CD4-positive, alpha-beta T cell treated with Interleukin-4 for 4 hours (primary cell): Measurements from ENCODE around the gene KRT81.
"Not testable (repeated sequence)": the region's sequence is repeated elsewhere in the genome, so short reads cannot be mapped to it uniquely, and the experiment has no call there.

Source experiments
- DNase-seq: peaks from one replicate; pipeline ENCODE4 v3.0.0-alpha.2; 2020

The KRT81 gene

DNA sequence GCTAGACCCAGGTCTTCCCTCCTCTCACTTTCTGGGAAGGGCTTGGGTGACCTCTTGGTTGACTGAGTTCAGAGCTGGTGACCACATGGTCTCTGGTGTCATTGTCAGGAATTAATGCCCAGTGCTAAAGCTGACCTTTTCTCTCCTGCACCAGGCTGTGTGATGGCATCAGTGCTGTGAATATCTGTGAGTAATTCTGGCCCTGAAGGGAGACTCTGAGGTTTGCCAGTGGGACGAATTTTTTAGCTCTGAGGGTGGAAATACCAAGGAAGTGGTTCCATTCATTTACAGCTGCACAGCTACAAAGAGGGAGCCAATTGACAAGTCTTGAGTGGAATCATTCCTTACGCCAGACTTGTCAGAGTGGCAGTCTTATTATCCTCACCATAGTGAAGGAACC, 23.1 kb downstream of the KRT81 start:
- no peak for DNase-seq

DNA sequence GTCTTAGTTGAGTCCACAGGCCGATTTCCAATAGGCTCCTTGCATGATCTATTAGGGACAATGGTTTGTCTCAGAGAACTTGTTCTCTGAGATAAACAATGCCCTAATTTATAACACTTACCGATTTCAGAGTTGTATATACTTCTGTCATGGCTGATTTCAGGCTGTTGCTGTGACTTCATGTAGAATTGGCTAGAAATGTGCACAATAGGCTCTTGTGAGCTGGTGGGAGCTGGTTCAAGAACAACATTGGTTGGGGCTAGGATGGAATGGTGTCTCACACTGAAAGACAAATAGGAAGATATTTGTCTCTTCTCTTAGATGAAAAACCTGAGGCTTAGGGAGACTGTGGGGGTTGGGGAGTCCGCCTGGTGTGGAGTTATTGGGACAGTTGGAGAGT, 23.6 kb downstream of the KRT81 start:
- DNase-seq, result no peak

GRCh38 chr12:52267266-52267665, 24.1 kb downstream of the KRT81 start:
- DNase-seq, result no peak

DNA sequence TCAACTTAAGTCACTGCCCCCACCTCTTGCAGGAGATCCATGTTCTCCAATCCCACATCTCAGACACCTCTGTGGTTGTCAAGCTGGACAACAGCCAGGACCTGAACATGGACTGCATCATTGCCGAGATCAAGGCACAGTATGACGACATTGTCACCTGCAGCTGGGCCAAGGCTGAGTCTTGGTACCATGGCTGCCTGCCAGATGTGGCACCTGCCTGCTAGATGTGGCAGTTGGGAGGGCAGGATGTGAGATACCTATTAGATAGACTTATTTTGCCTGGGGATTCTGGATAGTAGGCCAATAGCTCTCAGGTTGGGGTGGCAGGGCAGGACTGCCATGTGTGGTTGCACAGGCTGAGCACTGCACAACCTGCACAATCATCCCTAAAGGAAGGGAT, 24.8 kb downstream of the KRT81 start:
- DNase-seq, result no peak

GRCh38 chr12:52264435-52264825, 26.9 kb downstream of the KRT81 start:
- DNase-seq, result no peak

- DNase-seq, result no peak
These were observed 27.4 kb downstream of the KRT81 start for GRCh38 chr12:52263761-52264434.

DNA sequence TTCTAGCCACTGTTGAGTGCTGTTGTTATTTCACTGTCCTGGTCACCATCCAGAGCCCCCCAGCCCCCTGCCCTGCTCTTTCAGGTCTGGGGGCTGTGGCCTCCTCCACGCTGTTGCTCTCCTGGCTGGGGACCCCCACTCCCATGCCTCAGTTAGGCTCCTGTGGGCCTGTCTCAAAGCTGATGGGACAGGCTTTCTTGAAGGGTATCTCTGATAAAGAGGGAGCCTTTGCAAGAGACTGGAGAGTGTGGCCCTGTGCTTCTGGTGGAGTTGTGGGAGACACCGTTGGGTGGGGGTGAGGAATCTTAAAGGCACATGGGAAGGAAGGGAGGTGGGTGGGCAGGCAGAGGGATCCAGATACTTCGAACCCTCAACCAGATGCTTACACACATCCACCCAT, 29.0 kb downstream of the KRT81 start:
- DNase-seq, result no peak

DNA sequence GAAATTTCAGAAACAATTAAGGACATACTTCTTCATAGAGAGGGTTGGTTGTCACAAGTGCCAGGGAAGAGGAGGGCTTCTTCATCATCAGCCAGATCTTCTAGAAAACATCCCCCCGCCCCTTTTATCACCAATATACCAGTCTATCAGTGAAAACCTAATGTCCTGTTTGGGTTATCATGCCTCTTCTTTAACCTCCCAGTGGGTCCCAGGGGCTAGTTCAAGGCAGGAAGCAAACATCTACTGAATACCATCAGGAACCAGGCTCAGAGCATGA, 30.2 kb downstream of the KRT81 start:
- DNase-seq, result no peak

DNA sequence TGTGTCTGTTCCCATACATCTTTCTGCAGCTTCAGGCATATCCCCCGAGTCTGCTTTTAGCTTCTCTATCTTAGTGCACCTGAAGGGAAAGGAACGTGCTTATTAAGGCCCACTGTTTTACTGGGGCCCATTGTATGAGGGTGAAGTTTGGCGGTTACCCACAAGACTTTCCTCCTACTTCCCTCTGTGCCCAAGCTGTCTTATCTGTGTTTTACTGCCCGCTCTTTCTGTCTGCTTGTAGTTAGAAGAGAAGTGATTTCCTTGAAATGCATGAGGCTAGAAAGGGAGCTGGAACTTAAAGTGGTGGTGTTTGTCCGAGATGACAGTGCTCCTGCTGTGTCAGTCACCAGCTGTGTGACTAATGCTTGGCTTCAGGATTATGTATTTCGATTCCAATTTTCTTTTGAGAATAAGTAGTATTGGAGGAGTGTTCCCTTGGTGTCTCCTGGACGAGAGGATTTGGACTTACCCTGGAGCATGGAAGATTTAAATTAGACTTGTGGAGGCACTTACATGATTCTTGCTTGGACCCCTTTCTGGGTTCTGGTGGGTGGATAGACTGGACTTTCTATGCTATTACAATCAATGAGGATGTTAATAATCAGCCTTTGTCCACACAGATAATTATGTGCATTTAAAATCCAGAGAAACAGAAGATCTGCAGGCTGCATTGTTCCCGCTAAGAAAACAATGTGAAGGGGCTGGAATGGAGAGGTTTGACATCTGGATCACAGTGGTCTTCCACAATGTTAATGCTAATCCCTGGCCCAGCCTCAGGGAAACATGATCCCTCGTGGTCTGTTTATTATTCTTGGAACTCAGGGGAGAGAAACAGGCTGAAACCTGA, 30.8 kb downstream of the KRT81 start:
- DNase-seq, result no peak

- DNase-seq, result no peak
These were observed 31.6 kb downstream of the KRT81 start for GRCh38 chr12:52259657-52260243.

- no peak for DNase-seq
These were observed 32.9 kb downstream of the KRT81 start for GRCh38 chr12:52258335-52258901.

GRCh38 chr12:52257922-52258321, 33.4 kb downstream of the KRT81 start:
- not testable (repeated sequence) for DNase-seq

- no peak for DNase-seq
These were observed 34.2 kb downstream of the KRT81 start for GRCh38 chr12:52257074-52257551.

GRCh38 chr12:52256584-52256935, 34.8 kb downstream of the KRT81 start:
- no peak for DNase-seq

GRCh38 chr12:52255926-52256583, 35.3 kb downstream of the KRT81 start:
- DNase-seq, result no peak

DNA sequence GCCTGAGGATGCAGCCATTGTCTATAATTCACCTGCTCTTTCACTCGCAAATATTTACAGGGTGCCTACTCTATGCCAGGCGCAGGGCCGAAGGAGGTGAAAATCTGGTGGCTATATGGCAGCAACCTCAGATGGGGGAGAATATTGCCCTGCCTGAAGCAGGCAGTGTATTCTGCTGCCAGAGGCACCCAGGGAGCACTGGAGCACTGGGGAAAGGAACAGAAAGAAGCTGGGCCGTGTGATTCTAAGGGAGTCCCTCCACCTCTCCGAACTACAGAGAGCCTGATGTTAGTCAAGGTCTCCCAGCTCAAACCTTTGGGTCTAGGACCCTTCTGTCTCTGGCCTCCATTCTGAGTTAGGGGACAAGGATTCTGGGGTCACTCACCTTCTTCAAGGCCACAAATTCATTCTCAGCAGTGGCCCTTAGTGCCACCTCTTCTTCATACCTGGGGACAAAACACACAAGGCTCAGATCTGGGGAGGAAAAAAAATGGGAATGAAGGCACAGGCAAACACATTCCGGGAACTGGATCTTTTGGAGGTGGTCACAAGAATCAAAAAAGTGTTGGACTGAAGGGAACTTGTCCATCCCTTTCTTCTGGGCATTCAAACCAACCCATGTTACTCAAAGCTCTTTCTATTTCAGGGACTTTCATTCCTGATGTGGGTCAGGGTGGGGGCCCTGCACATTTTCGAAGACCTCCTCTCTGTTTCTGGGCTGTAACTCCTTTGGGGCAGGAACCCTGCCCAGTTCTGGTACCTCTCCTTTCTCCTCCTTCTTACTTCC, 36.2 kb downstream of the KRT81 start:
- DNase-seq, result no peak

- DNase-seq, result no peak
These were observed 37.0 kb downstream of the KRT81 start for GRCh38 chr12:52254180-52254964.

DNA sequence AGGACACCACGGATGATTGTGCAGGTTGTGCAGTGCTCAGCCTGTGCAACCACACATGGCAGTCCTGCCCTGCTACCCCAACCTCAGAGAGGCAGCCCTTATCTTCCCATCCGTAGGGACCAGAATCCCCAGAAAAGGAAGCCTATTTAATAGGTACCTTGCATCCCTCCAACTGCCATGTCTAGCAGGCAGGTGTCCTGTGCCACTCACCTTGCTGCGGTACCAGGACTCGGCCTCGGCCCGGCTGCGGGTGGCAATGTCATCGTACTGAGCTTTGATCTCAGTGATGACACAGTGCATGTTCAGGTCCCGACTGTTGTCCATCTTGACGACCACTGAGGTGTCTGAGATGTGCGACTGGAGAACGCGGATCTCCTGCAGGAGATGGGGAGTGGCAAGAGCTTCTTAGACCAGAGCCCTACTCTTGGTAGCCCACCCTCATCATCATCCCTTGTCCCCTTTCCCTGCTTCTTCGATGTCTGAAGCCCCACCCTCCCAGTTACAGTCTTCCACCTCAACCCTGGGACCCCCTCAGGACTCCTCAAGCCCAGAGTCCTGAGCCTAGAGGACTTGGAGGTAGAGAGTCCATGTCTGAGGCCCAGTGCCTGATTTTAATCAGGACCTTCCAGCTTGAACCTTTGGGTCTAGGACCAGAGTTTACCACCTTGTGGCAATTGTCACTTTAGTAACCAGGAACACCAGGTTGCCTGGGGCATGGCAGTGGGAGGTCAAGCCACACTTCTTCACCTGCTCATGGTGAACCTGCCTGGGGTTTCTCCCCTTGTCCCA, 37.7 kb downstream of the KRT81 start:
- no peak for DNase-seq

DNA sequence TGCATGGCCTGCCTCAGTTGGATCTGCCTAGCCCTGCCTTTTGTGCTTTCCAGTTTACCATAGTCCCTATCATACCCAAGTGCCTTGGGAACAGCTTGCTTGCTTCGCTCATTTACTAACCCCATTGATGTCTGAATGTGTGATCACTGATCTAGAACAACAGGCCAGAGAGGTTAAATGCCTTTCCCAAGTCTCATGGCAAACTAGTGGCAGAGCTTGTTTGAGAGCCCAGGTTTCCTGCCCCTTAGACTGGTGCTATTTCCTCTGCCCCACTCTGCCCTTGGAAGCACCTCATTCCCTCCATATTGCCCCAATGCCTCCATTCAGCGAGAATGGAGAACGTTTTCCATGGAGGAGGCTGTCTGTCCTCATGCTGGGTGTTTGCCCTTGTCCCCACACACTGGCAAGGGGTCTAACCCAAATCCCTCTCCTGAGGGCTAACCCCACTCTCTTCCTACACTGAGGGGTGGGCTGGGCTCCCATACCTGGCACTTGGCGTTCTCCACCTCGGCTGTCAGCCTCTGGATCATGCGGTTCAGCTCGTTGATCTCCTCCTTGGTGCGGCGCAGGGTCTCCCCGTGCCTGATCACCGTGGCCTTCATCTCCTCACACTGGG, 38.5 kb downstream of the KRT81 start:
- no peak for DNase-seq

- DNase-seq, result not testable (repeated sequence)
These were observed 39.1 kb downstream of the KRT81 start for GRCh38 chr12:52252175-52252615.
